NCI-H226 (cell line): ENCODE measurements around the gene GNB1.
"Not testable (repeated sequence)": the region's sequence is repeated elsewhere in the genome, so short reads cannot be mapped to it uniquely, and the experiment has no call there.

Experiments
- DNase-seq: peaks from one replicate; pipeline ENCODE4 v3.0.0-alpha.2; 2015

GNB1 gene

DNA sequence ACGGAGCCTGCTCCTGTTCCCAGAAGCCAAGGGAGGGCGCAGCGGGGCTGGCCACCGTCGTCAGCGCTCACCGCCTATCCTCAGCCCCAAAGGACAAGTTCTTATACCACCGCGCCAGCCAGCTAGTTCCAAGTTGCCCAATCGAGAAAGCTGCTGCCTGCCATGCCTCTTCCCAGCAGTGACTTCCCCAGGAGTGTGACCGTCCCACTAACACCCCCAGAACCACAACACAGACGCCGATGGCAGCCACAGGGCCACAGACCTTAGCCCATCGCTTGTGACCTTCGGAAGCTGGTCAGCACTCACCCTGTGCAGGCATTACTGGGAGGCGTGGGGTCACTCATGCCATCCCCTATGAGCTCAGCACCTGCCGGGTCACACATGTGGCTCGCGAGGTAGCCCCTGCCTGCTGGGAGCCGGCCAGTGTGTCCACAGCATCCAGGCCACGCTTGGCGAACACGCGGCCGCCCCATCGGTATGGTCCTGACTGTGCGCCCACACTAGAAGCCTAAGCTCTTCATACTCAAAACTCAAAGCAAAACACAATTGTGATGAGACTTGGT lies 132.7 kb downstream of the GNB1 start:
- DNase-seq = no peak

- DNase-seq = no peak
These were observed 133.3 kb downstream of the GNB1 start for GRCh38 chr1:1757422-1758058.

DNA sequence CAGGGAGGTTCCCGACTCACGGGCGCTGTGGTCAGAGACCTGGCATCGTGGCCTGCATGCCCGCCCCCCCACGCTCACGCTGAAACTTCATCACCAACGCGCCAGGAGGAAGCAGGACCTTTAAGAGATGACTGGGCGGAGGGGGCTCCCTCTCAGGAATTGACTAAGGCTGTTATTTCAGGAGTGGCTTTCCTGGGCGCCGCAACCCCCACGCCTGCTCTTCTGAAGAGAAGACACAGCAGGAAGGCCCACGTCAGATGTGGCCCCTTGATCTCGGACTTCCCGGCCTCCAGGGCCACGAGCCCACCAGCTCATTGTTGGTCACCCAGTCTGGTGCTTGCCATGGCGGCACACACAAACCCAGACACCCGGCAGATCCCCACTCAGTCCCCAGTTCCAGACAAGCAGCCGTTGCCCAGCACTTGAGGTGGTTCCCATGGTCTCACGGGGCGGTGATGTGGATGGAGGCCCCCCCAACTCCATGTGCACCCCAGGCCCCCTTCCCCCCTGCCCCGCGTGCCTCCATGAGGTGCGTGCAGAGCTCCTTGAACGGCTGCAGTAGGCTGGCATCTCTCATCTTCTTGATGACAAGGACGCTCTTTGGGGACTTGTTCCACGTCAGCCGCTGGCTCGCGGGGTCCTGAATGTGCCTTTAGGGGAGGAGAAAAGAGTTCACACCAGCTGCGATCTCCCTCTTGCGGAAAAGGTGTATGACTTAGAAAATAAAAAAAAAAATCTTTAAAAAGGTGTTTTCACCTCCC lies 134.0 kb downstream of the GNB1 start:
- DNase-seq = no peak

GRCh38 chr1:1755852-1756251 lies 135.0 kb downstream of the GNB1 start:
- DNase-seq = no peak

DNA sequence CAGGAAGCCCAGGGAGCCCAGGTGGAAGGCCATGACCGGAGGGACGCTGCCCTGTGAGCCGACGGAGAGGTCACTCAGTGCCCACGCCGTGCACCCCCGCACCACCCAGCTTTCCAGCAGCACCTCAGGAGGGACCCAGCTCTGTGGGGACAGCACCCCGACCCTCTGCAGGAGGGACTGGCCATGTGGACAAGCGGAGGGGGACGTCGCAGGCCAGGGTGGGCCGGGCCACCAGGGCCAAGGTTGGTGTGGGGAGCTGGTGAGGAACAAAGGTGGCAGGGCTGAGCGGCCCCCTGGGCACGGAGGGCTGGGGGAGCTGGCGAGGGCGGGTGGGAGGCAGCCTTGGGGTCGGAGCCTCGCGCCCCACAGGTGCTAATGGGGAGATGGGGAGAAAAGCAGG lies 135.5 kb downstream of the GNB1 start:
- no peak for DNase-seq

DNA sequence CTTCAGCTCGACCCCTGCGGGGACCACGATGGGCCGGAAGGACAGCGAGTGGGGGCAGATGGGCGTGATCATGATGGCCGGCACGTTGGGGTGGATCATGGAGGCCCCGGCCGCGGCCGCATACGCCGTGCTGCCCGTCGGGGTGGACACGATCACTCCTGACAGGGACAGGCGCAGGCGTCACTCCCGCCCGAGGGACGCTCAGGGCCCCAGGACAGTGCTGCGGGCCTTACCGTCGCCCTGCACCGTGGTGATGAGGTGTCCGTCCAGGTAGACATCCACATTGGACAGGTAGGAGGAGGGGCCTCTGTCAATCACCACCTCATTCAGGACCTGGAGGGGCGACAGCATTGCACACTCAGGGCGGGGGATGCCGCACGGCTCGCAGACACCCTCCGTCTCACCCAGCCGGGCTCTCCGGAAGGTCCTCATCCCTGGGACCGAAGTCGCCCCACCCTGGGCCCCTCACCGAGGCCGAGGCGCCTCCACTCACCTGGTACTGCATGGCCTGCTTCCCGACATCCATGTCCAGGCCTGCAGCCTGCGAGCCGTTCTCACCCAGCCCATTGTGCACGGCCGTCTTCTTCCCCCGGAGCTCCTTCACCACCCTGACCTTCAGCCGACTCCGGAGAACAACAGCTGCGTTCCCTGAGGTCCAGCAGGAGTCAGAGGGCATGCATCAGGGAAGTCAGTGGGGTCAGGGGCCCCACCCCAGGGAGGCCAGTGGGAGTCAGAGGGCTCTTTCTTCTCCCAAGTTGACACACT lies 136.7 kb downstream of the GNB1 start:
- no peak for DNase-seq

DNA sequence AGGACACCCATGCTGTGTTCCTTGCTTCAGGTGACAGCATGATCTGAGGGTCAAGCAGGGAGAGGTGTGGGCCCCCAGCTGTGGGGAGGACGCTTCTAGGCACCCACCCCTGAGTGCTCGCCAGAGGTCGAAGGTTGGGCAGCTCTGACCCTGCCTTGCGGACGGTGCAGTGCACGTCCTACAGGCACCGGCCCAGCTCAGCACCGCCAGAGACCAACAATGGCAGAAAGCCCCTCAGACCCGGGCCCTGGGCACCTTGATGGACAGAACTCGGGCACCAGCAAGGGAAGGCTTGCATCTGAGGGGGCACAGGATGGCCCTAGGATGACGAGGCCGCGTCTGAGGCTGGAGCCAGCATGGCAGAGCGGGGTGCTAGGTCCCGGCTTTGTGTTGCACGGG lies 137.3 kb downstream of the GNB1 start:
- DNase-seq = no peak

DNA sequence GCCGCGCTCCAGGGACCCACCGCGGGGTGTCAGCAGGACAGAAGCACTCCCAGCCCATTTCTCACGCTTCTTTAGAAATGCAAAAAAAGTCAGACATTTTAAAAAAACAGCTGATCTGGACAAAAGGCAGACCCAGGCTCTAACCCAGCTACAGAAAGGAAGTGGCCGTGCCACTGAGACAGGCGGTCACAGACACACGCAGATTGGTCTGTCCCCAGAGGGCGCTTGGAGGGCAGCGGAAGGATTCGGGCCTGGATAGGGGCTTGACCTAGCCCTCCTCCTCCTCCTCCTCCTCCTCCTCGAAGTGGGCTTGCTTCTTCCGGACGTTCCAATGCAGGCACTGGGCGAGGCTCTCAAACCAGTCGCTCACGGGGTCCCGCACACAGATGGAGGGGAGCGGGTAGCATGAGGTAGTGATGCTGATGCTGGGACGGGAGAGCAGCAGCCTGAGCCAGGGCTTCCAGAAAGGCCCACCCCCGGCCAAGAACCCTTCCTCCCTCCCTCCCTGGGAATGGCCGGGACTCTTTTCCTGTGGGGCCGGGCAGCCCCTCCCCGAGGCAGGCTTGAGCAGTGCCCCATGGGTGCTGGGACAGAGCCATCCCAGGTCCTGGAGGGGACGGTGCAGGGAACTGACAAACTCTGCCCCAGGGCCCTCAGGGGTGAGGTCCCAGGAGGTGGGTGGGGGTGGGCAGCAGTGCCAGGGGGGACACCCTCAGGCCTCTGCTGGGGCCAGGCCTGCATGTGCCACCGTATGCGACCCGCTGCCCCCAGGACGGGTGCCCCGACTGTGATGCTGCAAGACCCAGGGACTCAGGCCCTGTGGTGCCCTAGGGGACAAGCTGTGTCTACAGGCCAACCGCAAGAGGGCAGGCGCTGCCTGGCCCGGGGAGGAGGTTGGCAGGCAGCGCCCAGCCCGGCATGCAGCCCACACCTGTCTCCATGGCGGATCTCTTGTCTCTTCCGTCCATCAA lies 138.0 kb downstream of the GNB1 start:
- DNase-seq = no peak

GRCh38 chr1:1752190-1752589 lies 138.7 kb downstream of the GNB1 start:
- DNase-seq = no peak

DNA sequence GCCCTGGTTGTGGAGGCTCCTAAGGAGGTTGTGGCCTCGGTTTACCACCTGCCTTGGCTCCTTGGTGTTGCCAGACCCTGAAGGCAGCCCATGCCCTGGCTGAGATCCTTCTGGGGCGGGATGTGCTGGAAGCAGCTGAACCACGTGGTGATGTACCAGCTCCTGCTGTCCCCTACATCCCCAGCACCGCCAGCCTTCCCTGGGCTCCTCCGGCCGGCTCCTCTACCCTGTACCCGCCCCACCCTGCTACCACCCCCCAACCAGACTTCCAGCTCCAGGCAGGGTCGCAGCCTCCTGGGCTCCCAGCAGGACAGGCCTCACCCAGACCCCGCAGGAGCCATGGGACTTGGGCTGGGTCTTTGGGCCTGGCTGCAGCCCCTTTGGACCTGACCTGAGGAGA lies 140.9 kb downstream of the GNB1 start:
- not testable (repeated sequence) for DNase-seq

DNA sequence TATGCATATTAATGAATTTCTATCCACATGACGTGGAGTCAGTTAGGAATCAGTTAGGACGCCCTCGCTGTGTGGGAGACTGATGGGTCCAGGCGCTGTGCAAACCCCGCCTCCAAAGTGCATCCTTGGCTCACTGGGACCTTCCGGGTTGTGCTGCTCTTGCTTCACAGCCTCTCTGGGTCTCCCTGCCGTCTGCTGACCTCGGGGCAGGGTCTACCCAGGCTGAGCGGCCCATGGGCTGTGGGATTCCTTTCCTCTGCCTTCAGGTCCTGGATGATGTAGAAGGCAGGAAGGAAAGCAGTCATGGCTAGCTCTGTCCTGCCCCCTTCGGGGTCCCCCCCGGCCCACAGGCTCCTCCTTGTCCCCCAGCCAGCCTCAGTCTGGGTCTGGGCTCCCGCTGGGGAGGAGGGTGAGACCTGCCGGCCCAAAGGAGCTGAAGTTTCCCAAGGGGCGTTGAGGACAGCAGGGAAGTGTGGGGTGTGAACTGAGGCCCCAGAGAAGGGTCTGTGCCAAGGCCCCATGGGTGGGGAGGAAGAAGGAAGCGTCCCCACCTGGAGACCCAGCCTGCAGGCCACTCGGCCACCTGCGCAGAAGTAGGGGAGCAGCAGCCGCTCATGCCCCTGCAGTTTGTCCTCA lies 142.1 kb downstream of the GNB1 start:
- no peak for DNase-seq

GRCh38 chr1:1746566-1746909 lies 144.3 kb downstream of the GNB1 start:
- not testable (repeated sequence) for DNase-seq

- DNase-seq = peak; percentile 62
These were observed 145.0 kb downstream of the GNB1 start for GRCh38 chr1:1745651-1746565.

DNA sequence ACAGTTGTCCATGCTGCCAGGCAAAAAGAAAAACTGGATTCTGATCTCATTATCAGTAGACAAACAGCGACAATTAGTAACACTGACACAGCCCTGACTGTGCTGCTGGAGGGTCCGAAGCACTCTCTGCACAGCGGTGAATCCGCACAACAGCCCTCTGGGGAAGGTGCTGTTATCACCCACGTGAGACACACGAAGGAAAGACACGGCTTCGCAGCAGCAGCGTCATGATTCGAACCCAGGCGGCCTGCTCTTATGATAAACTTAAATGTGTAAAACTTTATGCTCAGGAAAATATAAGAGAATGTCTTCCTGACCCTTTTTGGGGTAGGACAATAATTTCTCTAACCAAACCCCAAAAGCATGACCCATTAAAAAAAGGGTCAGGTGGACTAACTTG lies 148.4 kb downstream of the GNB1 start:
- DNase-seq = not testable (repeated sequence)

DNA sequence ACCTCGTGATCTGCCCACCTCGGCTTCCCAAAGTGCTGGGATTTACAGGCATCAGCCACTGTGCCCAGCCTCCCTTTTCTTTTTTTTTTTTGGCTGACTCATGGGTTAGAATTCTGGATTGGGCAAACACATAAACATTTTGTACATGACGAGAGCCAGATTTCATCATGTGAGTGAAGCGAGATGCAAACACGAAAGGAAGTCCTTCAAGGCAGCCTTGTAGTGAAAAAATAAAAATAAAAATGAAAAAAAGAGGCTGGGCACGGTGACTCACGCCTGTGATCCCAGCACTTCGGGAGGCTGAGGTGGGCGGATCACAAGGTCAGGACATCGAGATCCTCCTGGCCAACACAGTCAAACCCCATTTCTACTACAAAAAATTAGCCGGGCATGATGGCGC lies 149.9 kb downstream of the GNB1 start:
- DNase-seq = peak; percentile 92

DNA sequence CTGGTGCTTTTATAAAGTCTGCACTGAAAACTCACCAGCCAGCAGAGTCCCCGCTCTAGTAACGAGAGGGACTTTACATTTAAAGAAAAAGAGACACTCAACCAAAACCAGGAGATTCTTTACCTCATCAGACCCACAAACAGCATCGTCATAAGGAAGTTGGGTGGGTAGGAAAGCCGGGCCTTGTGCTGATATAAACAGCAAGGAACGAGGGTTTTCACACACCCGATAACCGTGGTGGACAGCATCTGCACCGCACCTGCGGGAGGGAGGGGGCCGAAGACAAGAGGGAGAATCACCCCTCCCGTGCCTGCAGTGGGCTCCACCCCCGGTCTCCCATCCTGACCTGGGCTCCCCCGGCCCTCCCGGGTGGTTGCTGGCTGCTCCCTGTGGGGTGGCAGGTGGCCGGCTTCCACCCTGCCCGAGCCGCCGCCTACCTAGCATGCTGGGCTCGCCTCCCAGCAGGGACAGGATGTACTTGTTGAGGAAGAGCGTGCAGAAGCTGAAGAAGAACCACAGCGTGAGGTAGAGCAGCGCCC lies 152.0 kb downstream of the GNB1 start:
- DNase-seq = not testable (repeated sequence)

GRCh38 chr1:1737675-1738590 lies 153.0 kb downstream of the GNB1 start:
- DNase-seq = not testable (repeated sequence)
